OCI-LY3 (cell line): ENCODE measurements around the gene ZNF564.

Source experiments
- H2AFZ ChIP-seq: fragments of 200-600, 300-600 bp; shearing (Covaris generic); 2 replicates; pipeline ENCODE4 v1.6.0; 2014; ENCODE audit warnings: antibody characterized with exemption, low read depth, low read length
- H3K27ac ChIP-seq: fragments of 200-600, 300-600 bp; sonication (generic); 2 replicates; pipeline ENCODE4 v1.5.1; 2014; ENCODE audit warnings: mild to moderate bottlenecking, low read length, moderate library complexity, mixed read lengths
- H3K27me3 ChIP-seq: fragments of 200-600, 300-600 bp; sonication (generic); 2 replicates; pipeline ENCODE4 v1.6.1; 2014; ENCODE audit warnings: low read depth, low read length, mixed read lengths
- H3K36me3 ChIP-seq: fragments of 200-600, 300-600 bp; sonication (generic); replicated peaks from 2 replicates; pipeline ENCODE3; 2014; ENCODE audit warnings: low read depth, low read length, mixed read lengths
- H3K4me1 ChIP-seq: fragments of 300-600, 200-600 bp; sonication (generic); 2 replicates; pipeline ENCODE4 v1.6.1; 2014; ENCODE audit warnings: low read length, mixed read lengths
- H3K4me2 ChIP-seq: fragments of 200-600, 300-600 bp; sonication (generic); 2 replicates; pipeline ENCODE4 v1.6.1; 2014; ENCODE audit warnings: low read length, mixed read lengths
- H3K4me3 ChIP-seq: fragments of 300-600, 200-600 bp; sonication (generic); 2 replicates; pipeline ENCODE4 v1.5.1; 2014; ENCODE audit warnings: antibody characterized with exemption, mild to moderate bottlenecking, low read length, moderate library complexity
- H3K79me2 ChIP-seq: fragments of 300-600, 200-600 bp; shearing (Covaris generic); 2 replicates; pipeline ENCODE4 v1.6.1; 2014; ENCODE audit warnings: mild to moderate bottlenecking, low read length, mixed read lengths
- H3K9ac ChIP-seq: fragments of 300-600, 200-600 bp; shearing (Covaris generic); 2 replicates; pipeline ENCODE4 v1.6.0; 2014; ENCODE audit warnings: mild to moderate bottlenecking, low read length, moderate library complexity
- H3K9me3 ChIP-seq: fragments of 200-600, 300-600 bp; shearing (Covaris generic); 2 replicates; pipeline ENCODE4 v1.6.1; 2014; ENCODE audit warnings: low read length, mixed read lengths; ENCODE audit not compliant: insufficient read depth
- H4K20me1 ChIP-seq: fragments of 200-600, 300-600 bp; sonication (generic); 2 replicates; pipeline ENCODE4 v1.6.1; 2016; ENCODE audit warnings: low read length, mixed read lengths; ENCODE audit not compliant: insufficient read depth
- CTCF ChIP-seq: fragments of 200-600, 300-600 bp; sonication (generic); IDR thresholded peaks from 2 replicates; pipeline ENCODE4 v1.5.1; 2014; ENCODE audit warnings: antibody characterized with exemption, low read length, low read depth
- EZH2phosphoT487 ChIP-seq: fragments of 200-600 bp; shearing (Covaris generic); IDR thresholded peaks from 2 replicates; pipeline ENCODE4 v1.6.1; 2018; ENCODE audit warnings: antibody characterized with exemption, mixed run types, low read depth

ZNF564 gene

DNA sequence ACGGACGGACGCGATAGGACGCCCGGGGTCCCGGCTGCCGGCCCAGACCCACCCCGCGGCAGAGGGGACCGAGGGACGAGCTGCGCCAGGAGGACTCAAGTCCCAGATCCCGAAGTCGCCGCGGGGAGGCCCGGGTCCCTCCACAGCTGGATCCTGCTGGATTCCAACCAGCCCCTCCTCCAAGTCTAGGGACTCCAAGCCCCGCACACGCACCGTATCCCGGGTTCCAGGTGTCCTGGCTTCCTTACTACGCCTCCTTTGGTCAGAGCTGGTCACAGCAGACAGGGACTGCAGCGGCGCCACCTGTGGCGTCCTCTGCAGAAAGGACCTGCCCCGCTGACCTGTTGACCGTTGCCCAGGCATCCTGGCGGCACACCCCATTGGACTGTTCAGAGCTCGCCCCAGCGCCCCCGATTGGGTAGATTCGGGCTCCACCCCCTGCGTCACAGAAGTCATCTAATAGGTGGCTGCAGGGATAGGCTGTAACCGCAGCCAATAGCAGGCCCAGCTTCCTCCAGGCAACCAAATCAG is 37.7 kb downstream of the ZNF564 start:
- TF ChIP-seq CTCF (no peak), EZH2phosphoT487 (no peak)
- H3K9me3 ChIP-seq = peaks cover 18% of the 10 kb centered on the region; the same call in 1 of the 2 replicates
- no peak overlapping the region for H3K4me3 ChIP-seq
- no peak overlapping the region for H3K4me2 ChIP-seq
- H3K4me1 ChIP-seq = no peaks in the 10 kb centered on the region
- H2AFZ ChIP-seq = no peak overlapping the region
- no peak overlapping the region for H3K9ac ChIP-seq
- no peak overlapping the region for H3K27ac ChIP-seq
- H3K36me3 ChIP-seq = peaks cover 22% of the 10 kb centered on the region
- H3K27me3 ChIP-seq = no peaks in the 10 kb centered on the region
- no peaks in the 10 kb centered on the region for H4K20me1 ChIP-seq
- no peaks in the 10 kb centered on the region for H3K79me2 ChIP-seq

- H4K20me1 ChIP-seq = no peaks in the 10 kb centered on the region
- H3K79me2 ChIP-seq = no peaks in the 10 kb centered on the region
- H3K4me1 ChIP-seq = peaks cover 3% of the 10 kb centered on the region; the same call in 1 of the 2 replicates
- H3K27me3 ChIP-seq = no peaks in the 10 kb centered on the region
- H3K36me3 ChIP-seq = no peaks in the 10 kb centered on the region
- H3K4me2 ChIP-seq = no peak overlapping the region
- H3K27ac ChIP-seq = no peak overlapping the region
- no peak overlapping the region for H3K4me3 ChIP-seq
- no peak overlapping the region for H3K9ac ChIP-seq
- H2AFZ ChIP-seq = no peak overlapping the region
- H3K9me3 ChIP-seq = 0 out of 2 replicates have a peak, but pooled peaks cover 3% of the 10 kb centered on the region
- no peak for TF ChIP-seq CTCF
- no peak for TF ChIP-seq EZH2phosphoT487
Observed at GRCh38 chr19:12497032-12497431, 54.2 kb downstream of the ZNF564 start.

- Histone ChIP-seq H3K27me3 (no peaks in the 10 kb centered on the region), H3K9ac (no peak overlapping the region), H3K27ac (no peak overlapping the region), H4K20me1 (no peaks in the 10 kb centered on the region), H3K9me3 (0 out of 2 replicates have a peak, but pooled peaks cover 3% of the 10 kb centered on the region), H3K4me3 (no peak overlapping the region), H2AFZ (no peak overlapping the region), H3K4me2 (no peak overlapping the region), H3K4me1 (peaks cover 3% of the 10 kb centered on the region; the same call in 1 of the 2 replicates), H3K36me3 (no peaks in the 10 kb centered on the region), H3K79me2 (no peaks in the 10 kb centered on the region)
- no peak for TF ChIP-seq CTCF
- TF ChIP-seq EZH2phosphoT487 = no peak
Observed at GRCh38 chr19:12496480-12496879, 54.8 kb downstream of the ZNF564 start.

- peak overlapping the region; percentile 95 for H2AFZ ChIP-seq
- H3K27me3 ChIP-seq = no peaks in the 10 kb centered on the region
- peak; percentile 73 for TF ChIP-seq CTCF
- TF ChIP-seq EZH2phosphoT487 = no peak
- no peaks in the 10 kb centered on the region for H3K79me2 ChIP-seq
- peak overlapping the region; percentile 81 for H3K4me2 ChIP-seq
- H3K27ac ChIP-seq = peak overlapping the region; percentile 53
- peak overlapping the region; percentile 83 for H3K4me3 ChIP-seq
- 0 out of 2 replicates have a peak, but pooled peaks cover 3% of the 10 kb centered on the region for H3K9me3 ChIP-seq
- H3K4me1 ChIP-seq = peaks cover 3% of the 10 kb centered on the region; the same call in 1 of the 2 replicates
- H4K20me1 ChIP-seq = no peaks in the 10 kb centered on the region
- peak overlapping the region; percentile 88 for H3K9ac ChIP-seq
- H3K36me3 ChIP-seq = no peaks in the 10 kb centered on the region
Observed at GRCh38 chr19:12495002-12495802, 56.1 kb downstream of the ZNF564 start.
